Stimulated activated CD8-positive, alpha-beta memory T cell treated with anti-CD3 and anti-CD28 coated beads, Interleukin-4, amount 100 ng/mL, for 4 hours (primary cell): ENCODE measurements around the gene NFIB.

Experiments used
- DNase-seq, 2 donors: peaks; one replicate each; pipeline ENCODE4 v3.0.0-alpha.2; 2020; ENCODE audit warnings: low read depth in 2 of 2, low spot score in 1 of 2

NFIB gene

GRCh38 chr9:14218253-14218652, 95.7 kb downstream of the NFIB start:
- DNase-seq: no peak

- no peak for DNase-seq
These were observed 97.2 kb downstream of the NFIB start for GRCh38 chr9:14216612-14217194.

GRCh38 chr9:14215614-14216013, 98.3 kb downstream of the NFIB start:
- DNase-seq: no peak

- DNase-seq: no peak
These were observed 99.2 kb downstream of the NFIB start for GRCh38 chr9:14214693-14215092.

GRCh38 chr9:14214065-14214684, 99.8 kb downstream of the NFIB start:
- no peak for DNase-seq

GRCh38 chr9:14213504-14213903, 100.4 kb downstream of the NFIB start:
- no peak for DNase-seq

- DNase-seq: no peak
These were observed 101.1 kb downstream of the NFIB start for GRCh38 chr9:14212697-14213420.

GRCh38 chr9:14212077-14212476, 101.9 kb downstream of the NFIB start:
- DNase-seq: no peak

GRCh38 chr9:14211564-14211963, 102.4 kb downstream of the NFIB start:
- DNase-seq: no peak

GRCh38 chr9:14210428-14210827, 103.5 kb downstream of the NFIB start:
- no peak for DNase-seq

- no peak for DNase-seq
These were observed 104.3 kb downstream of the NFIB start for GRCh38 chr9:14209399-14210345.

GRCh38 chr9:14207352-14207995, 106.5 kb downstream of the NFIB start:
- DNase-seq: no peak

- no peak for DNase-seq
These were observed 108.5 kb downstream of the NFIB start for GRCh38 chr9:14205463-14205862.

- no peak for DNase-seq
These were observed 110.4 kb downstream of the NFIB start for GRCh38 chr9:14203356-14204056.

GRCh38 chr9:14198841-14199455, 115.0 kb downstream of the NFIB start:
- DNase-seq: no peak

- DNase-seq: no peak
These were observed 115.7 kb downstream of the NFIB start for GRCh38 chr9:14198047-14198840.

GRCh38 chr9:14197325-14197858, 116.5 kb downstream of the NFIB start:
- no peak for DNase-seq

GRCh38 chr9:14193328-14193990, 120.5 kb downstream of the NFIB start:
- no peak for DNase-seq
